Caki2 (cell line): ENCODE measurements around the gene PCED1A. TPM values are rescaled to one million over a fixed set of nuclear protein-coding genes. Genes with fewer than 3 reads are reported as not detected.
"Not testable (repeated sequence)": the region's sequence is repeated elsewhere in the genome, so short reads cannot be mapped to it uniquely, and the experiment has no call there.

Experiments used
- DNase-seq: peaks from one replicate; pipeline ENCODE4 v3.0.0-alpha.2; 2015; ENCODE audit warnings: low read depth
- in situ Hi-C: cut with HindIII; loops from 2 replicates; pipeline ENCODE4 v1.10.0; 2016; ENCODE audit warnings: low sequenced_read_pairs, low pct_unique_long_range_greater_than_20kb, mixed read lengths
- total RNA-seq: library from RNA; depleted of rRNA; stranded (reverse); fragments of >200 nt; shearing (Covaris generic); gene quantifications from 2 replicates; pipeline ENCODE4 v1.2.3, GENCODE V29; 2014; ENCODE audit warnings: low replicate concordance

The PCED1A gene
- total RNA-seq, 1 experiment from 2014 or later, result 31.8 TPM

DNA sequence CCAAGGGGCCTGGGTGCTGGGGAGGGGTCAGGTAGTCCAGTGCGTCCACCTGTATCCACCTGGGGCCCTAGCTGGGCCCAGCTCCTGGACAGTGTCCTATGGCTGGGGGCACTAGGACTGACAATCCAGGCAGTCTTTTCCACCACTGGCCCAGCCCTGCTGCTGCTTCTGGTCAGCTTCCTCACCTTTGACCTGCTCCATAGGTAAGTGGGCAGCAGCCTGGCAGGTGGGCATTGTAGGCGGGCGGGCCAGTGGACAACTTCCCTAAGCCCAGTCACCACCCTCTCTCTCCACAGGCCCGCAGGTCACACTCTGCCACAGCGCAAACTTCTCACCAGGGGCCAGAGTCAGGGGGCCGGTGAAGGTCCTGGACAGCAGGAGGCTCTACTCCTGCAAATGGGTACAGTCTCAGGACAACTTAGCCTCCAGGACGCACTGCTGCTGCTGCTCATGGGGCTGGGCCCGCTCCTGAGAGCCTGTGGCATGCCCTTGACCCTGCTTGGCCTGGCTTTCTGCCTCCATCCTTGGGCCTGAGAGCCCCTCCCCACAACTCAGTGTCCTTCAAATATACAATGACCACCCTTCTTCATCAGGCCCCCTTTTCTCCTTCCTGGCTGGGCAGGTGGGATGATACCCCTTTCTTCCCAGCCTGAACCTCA is 25.1 kb downstream of the PCED1A start:
- in situ Hi-C loops, result no loop called here
- DNase-seq, result no peak

DNA sequence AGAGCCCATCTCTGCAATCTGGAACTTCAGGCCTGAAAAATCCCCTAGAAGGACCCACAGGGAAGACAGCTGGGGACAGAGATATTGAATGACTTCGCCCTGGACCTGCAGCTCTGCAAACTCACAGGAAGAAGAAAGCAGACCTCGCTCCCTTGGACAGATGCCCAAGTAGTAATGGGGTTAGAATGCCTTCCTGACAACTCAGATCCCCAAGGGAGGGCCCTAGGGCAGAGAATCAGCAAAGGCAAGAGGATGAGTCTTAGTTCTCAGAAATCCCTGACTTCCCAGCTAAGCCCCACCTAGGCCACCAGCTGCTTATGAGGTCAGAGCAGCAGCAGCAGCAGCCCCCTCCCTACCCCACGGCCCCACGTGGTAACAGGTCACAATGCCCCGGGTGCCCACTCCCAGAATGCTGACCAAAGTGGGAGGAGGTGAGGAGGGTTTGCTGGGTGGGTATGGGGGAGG is 25.8 kb downstream of the PCED1A start, which contains the start of gene C20orf141:
Gene C20orf141 (plus strand): TSS at position 401 of the 465 bp plus-strand sequence. CDS start 198 bp downstream, outside the sequence.
- peak; percentile 67 for DNase-seq
- in situ Hi-C loops, result no loop called here

DNA sequence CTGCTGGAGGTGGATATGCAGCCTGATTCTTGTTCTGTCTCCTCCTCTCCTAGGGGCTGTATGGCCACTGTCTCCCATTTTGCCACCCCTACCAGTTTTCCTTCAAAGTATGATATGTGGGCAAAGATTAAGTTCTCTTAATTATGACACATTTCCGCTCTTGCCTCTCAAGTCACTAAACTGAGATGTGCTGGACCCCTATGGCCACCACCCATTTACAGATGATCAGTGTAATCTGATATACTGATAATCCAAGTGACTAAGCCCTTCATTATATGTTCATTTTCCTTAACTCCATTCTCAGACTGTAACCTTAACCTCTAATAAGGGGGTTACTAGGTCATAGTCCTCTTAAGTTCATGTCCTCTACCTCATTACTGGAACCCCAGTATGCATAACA is 26.4 kb downstream of the PCED1A start:
- DNase-seq, result no peak
- in situ Hi-C loops, result no loop called here

DNA sequence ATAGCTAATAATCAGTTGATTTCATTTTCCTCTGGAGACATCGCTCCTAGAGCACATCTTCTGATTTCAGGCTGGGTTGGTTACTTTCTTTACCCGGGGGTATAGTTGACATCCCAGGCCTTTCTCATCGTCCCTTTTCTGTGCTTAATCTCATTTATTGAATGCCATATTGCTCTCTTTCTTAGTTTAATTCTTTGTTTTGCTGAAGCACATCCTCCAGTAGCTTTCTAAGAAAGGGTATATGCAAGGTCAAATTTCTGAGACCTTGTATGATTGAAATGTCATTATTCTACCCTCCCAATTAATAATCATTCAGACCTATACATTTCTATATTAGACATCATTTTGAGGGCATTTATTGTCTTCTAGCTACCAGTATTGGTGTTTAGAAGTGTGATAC is 28.3 kb downstream of the PCED1A start:
- no peak for DNase-seq
- in situ Hi-C loops, result no loop called here

DNA sequence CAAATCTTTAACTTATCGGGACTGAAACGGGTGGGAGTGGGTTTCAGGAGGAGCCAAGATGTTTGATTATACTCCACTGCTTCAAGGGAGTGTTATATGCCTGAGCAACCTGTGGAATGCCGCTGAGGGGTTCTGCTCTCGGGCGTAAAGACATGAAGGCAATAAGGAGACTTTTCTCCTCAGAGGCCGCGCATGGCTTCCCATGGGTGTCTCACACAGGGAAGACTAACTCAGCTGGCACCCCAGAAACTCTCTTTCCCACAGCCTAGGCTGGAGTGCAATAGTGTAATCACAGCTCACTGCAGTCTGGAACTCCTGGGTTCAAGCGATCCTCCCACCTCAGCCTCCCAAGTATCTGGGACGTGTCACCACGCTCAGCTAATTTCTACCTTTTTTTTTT is 30.8 kb downstream of the PCED1A start:
- peak; percentile 11 for DNase-seq
- in situ Hi-C loops, result no loop called here

DNA sequence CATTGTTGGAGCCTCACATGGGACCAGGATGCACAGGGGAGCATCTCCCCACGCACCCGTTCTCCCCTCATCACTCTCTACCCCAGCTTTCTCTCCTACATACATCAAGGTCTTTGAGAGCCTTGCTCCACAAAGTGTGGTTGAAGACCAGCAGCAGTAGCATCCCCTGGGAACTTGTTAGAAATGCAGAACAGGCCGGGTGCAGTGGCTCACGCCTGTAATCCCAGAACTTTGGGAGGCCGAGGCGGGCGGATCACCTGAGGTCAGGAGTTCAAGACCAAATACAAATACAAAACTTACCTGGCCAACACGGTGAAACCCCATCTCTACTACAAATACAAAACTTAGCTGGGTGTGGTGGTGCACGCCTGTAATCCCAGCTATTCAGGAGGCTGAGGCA is 32.5 kb downstream of the PCED1A start:
- in situ Hi-C loops, result not testable (repeated sequence)

DNA sequence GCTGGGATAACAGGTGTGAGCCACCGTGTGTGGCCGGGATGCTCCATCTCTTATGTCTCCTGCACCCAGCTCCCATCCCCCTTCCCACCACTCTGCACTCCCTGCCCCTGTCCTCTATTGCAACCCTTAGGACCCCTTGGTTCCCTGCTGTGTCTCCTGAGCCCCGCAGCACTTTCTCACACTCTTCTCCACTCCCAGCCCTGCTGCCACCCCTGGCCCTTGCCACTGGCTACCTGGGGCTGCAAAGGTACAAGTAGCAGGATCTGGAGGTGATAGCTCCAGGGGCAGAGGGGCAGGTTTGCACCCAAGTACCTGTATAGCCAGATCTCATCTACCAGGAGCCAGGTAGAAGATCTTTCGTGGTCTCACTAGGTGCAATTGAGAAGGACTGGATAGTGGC is 33.4 kb downstream of the PCED1A start:
- in situ Hi-C loops, result no loop called here

More for the DNA sequence above, 32.5 kb downstream of the PCED1A start:
- DNase-seq, result not testable (repeated sequence)

DNA sequence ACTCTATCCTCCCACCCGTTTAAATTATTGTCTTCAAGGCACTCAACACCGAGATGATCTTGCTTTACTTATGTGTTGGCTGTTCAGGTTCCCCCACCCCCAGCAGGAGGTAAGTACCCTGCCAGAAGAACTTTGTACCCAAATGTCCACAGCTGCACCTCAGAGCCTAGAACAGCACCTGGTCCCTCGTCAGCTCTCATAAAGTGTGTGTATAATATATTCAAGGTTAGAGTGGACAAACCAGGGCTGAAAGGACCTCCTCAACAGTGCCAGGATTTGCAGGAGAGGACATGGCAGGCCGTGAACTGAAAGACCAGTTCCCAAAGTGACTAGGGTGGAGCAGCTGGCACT is 34.1 kb downstream of the PCED1A start:
- no peak for DNase-seq
- in situ Hi-C loops, result no loop called here

More for the DNA sequence above, 33.4 kb downstream of the PCED1A start:
- no peak for DNase-seq

DNA sequence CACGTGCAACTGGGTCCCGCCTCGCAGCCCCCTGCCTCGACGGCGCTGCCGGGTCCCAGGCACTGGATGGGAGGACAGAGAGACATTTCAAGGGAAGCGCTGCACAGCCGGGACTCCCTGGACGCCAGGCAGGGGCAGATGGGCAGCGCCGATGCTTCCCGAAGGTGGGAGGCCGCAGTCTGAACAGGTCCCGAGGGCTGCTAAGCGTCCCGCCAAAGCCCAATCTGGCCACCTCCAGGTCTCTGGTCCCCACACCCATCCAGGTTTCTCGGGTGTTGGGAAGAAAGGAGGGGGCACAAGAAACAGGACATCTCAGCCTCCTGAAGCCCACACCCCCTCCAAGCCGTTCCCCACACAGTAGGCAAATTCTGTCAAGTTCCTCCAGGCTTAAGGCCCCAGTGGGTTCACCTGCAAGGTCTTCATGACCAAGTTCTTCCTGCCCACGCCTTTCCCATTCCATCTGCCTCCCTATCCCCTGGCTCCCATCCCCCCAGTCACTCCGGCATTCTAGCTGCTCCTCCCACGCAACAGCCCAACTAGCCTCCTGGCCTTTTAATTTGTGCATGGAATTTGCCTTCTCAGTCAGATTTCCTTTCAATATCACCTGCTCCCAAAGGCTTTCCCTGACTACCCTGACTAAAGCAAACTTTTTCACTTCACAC is 34.6 kb downstream of the PCED1A start:
- no peak for DNase-seq
- in situ Hi-C loops, result no loop called here

DNA sequence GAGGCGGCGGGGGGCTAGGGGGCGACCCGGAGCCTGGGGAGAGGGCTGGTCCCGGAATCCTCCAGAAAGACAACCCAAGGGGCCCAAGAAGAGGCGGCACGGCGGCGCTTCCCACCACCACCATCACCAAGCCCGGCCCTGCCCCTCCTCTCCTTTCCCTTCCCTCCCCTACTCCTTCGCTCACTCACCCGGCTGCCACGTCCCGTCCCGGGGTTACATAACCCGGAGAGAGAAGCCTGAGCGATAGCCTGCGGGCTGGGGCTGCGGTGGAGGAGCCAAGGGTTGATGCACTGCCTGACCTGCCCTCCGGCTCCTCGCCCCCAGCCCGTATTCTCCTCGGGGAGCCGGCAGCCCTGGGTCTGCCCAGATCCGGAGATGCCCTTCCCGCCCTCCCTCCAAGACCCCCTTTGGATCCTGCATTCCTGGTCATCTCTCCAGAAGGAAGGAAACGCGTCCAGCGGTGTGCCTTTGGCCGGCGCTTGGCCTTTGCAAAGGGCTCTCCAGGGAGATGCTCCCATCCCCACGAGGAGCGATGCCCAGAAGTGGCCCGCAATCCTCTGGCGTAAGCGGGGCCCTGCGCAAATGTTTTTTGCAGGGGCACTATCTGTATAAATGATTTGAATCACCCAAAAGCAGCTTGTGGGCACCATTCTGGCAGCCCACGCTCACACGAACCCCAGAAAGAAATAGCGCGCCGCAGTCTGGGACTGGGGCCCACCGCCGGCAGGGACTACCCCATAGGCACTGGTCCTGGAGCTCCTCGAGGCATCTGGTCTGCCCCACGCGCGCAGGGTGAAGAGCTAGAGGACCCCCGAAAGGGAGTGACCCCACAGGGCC is 35.4 kb downstream of the PCED1A start:
- no peak for DNase-seq
- in situ Hi-C loops, result no loop called here

DNA sequence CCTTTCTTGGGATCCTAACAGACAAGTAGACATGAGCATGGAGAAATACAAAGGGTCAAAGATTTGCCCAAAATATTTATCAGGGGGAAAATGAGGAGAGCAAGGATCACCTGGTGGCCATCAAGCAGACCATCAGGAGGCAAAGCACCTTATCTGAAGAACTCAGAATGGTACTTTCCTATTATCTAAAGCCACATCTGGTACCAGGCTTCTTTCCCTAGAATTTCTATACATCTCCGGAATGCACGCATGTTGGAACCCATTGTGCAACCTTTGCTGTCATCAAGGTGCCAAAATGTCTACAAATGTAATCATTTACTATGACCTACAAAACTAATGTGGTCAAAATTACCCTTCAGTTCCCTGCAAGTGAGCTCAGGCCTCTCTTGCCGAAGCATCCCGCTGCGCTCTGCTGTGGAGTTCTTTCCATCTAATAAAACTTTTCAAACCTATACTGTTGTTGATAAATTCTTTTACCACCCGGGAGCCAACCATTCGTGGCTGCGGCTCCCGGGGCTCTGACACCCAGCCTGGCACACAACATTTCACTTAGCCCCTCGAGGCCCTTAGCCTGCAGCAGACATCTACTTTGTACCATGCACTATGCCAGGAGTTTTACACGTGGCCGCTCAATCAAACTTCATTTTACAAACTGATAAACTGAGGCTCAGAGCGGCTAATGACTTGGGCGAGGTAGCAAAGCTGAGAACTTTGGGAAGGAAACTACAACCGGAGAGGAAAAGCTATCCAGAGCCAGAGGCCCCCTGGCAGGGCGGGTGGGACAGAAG is 36.2 kb downstream of the PCED1A start:
- no peak for DNase-seq
- in situ Hi-C loops, result no loop called here

DNA sequence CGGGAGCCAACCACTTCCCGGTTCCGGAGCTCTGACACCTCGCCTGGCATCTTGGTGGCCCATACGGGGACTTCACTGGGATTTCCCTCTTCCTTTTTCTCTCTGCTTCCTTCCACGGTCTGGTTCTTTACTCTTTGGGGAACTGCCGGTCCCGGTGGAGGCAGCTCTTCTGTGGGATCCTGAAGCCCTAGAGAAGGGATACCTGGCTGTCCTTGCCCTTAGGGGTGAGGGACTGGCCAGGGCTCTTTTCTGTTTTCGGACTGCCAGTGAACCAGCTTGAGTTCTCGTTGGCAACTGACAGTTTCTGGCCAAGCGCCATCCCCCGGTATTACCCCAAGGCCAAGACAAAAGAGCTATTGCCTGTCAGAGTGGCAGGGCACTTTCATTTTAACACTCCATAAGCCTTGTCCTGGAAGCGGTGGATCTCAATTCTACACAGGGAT is 39.1 kb downstream of the PCED1A start:
- no peak for DNase-seq
- in situ Hi-C loops, result no loop called here

DNA sequence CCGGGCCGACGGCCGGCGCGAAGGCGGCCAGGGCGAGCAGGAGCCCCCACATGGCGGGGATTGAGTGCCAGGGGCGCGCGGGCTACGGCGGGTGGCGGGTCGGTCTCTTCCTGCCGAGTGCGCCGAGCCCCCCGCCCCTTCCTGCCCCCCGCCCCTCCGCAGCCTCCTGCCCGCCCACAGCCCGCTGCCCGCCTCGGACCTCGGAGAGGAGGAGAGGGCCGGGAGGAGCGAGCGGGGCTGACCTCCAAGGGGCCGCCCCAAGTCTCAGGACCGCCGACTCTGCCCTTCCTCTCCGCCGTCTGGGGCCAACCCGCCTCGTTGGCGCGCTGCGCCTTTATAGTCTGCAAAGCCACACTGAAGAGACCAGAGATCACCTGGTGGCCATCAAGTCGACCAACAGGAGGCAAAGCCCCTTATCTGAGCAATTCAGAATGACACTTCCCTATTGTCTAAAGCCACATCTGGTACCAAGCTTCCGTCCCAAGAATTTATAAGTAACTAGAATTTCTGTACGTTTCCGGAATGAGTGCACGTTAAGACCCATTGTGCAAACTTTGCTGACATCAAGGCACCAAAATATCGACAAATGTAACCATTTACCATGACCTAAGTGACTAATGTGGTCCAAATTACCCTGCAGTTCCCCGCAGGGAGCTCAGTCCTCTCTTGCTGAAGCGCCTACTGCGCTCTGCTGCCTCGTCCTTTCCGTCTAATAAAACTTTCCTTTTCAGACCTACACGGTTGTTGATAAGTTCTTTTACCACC is 39.8 kb downstream of the PCED1A start, which contains the start of gene CPXM1:
Gene CPXM1 (minus strand): TSS at position 107 of the 765 bp plus-strand sequence. CDS start 55 bp downstream, at position 52.
- no peak for DNase-seq
- in situ Hi-C loops, result no loop called here

DNA sequence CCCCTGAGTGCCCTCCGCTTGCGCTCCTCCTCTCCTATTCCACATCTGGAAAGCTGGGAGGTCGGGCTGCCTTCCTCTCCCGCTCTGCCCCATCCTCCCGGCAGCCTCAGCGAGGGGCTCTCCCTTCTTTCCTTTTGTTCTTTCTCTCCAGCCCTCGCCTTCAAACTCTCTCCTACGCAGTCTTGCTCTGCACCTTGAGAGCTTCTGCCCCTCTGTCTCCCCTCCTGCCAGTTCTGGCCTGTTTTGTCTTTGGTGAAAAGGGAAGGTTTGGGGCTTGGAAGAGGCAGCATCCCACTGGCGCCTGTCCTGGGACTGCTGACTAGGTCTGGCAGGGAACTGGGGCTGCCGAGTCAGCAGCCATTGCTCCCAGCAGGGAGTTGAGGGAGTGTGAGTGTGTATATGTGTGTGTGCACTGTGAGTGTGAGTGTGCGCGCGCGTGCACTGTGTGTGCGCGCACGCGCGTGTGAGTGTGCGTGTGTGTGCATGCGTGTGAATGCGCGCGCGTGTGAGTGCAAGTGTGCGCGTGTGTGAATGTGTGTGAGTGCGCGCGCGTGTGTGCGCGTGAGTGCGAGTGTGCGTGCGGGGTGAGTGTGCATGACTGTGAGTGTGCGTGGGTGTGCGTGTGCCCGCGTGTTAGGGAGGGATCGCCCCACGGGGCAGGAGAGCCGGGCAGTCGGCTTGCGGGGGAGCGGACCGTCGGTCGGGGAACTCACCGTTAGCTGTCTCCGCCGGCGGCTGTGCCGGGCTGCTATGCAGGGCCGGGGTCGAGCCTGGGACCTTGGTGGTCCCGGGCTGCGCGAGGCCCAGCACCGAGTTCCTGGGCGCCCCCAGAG is 40.6 kb downstream of the PCED1A start:
- DNase-seq, result no peak
- in situ Hi-C loops, result no loop called here

DNA sequence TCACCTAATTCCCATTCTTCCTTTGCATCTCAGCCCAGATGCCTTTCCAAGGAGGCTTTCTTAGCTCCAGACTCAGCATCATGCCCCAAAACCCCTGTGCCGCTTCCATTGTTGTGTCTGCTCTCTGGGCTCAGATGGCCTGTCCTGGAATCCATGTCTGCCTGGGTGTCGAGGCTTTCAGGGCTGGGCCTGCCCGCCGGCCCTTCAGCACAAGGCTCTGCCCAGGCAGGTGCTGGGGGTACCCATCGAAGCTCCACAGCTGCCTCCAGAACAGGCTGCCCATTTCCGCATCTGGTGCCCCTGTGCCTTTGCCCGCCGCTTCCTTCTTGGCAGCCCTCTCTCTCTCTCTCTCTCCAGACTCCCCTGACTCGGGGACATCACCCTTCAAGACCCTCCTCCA is 41.2 kb downstream of the PCED1A start:
- in situ Hi-C loops, result no loop called here
- no peak for DNase-seq

DNA sequence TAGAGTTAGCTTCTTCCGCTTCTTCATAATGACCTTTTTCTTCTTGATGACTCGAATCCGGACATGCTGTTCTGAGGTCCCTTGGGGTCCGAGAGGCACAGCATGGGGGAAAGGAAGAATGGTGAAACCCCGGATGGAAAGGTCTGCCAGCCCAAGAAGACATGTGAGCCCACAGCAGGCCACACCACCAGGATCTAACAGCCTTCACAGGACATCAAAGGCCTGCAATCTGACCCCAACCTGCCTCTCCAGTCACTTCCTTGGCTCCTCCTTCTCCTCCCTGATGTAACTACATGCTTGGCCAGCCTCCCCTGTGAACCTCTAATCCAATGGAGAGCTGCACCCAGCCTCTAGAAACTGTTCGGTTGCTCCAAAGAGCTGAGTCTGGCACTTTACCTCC is 41.6 kb downstream of the PCED1A start:
- DNase-seq, result no peak
- in situ Hi-C loops, result no loop called here
